ENCODE measurements around the gene HOXD8.

GRCh38 chr2:176126929-176127773 lies 2.4 kb upstream of the HOXD8 start:
- TF ChIP-seq CTCF (conservative IDR thresholded peaks at IDR 0.05 in 1 of 2, IDR thresholded peaks at IDR 0.05 in 1 of 2; ENCODE audit: low read depth in 1 of 2, low read length in 2 of 2), result peak; percentile 70 to 86
- no peak for TF ChIP-seq EZH2 (IDR thresholded peaks at IDR 0.05; ENCODE audit: low read length, missing control alignments)
